ENCODE results near the gene RANGAP1.

RANGAP1 gene

DNA sequence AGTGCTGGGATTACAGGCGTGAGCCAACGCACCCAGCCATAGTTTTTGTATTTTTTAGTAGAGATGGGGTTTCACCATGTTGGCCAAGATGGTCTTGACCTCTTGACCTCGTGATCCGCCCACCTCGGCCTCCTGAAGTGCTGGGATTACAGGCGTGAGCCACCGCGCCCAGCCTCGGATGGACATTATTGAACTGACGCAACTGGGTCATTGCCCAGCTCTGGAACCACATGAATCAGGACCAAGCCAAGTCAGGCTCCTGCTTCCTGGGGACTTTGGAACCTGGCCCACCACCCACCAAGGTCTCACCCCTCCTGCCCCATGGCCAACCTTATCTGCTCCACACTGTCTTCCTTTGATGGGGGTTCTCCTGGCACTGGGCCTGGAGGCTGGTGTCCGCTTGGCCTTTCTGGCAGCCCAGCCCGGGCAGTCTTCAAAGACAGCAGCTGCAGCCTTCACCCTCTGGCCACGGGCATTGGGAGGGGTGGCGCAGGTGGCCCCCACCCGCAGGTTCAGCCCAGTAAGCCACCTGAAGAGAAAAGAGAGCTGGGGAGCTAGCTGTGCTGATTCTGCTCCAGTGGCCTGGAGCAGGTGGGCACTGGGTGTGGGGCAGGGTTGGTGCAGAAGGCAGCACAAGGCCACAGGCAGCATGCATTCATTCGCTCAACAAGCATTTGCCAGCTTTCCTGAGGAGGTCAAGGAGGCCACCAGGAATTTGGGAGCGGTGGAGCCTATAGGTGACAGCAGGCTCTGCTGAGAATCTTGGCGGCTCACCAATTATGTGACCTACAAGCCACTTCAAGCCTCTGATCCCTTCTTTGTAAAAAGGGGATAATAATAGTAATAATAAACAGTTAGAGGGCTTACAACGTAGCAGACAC lies 50.9 kb downstream of the RANGAP1 start:
- DNase-seq (ENCODE audit: low read depth in 2 of 2) = no peak

GRCh38 chr22:41231369-41231768 lies 54.6 kb downstream of the RANGAP1 start:
- DNase-seq (ENCODE audit: low read depth in 2 of 2) = no peak

- DNase-seq (ENCODE audit: low read depth in 2 of 2) = no peak
These were observed 55.6 kb downstream of the RANGAP1 start for GRCh38 chr22:41230401-41230785.

DNA sequence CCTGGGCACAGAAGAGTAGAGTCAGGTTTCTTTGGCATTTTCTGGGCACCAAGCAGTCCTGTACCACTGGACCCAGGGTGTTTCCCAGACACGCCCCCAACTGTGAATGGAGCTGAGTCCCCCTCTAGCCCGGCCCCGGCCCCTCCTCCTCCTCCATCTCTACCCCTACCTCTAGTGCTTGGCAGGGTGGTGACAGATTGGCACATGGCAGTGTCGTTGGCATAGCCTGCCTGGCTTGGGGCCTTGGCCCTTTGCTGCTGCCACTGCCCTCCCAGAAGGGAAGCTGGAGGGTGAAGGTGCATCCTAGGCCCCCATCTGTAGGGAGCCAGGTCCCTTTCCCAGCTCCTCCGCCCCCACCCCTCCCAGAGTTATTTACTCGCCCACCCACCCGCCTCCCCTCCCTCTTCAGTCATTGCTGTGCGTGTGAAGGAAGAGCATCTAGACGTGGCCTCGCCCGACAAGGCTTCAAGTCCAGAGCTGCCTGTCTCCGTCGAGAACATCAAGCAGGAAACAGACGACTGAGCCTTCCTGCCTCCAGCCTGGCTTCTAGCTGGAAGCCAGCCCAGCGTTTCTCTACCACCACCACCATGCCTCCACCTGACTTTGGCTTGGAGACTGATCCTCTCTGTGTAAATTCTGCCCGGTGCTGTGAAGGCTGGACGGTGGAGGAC lies 56.1 kb downstream of the RANGAP1 start:
- no peak for DNase-seq (ENCODE audit: low read depth in 2 of 2)

GRCh38 chr22:41229215-41229614 lies 56.8 kb downstream of the RANGAP1 start:
- DNase-seq (ENCODE audit: low read depth in 2 of 2) = no peak

GRCh38 chr22:41226723-41227655 lies 59.0 kb downstream of the RANGAP1 start:
- no peak for DNase-seq (ENCODE audit: low read depth in 2 of 2)

DNA sequence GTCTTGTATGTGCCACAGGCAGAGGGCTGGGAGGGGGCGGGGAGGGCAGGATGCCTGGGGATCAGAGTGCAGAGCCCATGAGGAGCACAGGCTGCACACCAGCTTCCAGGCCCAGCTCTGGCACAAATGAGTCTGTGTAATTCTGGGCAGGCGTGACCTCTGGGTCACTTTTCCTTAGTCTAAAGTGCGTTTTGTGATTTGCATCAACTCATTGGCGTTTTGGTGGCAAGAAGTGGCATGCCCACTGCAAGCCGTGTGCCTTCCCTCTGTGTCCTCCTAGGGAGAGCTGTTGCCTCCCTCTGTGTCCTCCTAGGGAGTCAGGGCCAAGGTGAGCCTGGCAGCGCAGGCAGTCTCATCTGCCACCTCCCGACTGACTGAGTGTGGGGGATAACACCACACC lies 62.5 kb downstream of the RANGAP1 start:
- DNase-seq (ENCODE audit: low read depth in 2 of 2) = no peak

- no peak for DNase-seq (ENCODE audit: low read depth in 2 of 2)
These were observed 63.0 kb downstream of the RANGAP1 start for GRCh38 chr22:41222846-41223507.

DNA sequence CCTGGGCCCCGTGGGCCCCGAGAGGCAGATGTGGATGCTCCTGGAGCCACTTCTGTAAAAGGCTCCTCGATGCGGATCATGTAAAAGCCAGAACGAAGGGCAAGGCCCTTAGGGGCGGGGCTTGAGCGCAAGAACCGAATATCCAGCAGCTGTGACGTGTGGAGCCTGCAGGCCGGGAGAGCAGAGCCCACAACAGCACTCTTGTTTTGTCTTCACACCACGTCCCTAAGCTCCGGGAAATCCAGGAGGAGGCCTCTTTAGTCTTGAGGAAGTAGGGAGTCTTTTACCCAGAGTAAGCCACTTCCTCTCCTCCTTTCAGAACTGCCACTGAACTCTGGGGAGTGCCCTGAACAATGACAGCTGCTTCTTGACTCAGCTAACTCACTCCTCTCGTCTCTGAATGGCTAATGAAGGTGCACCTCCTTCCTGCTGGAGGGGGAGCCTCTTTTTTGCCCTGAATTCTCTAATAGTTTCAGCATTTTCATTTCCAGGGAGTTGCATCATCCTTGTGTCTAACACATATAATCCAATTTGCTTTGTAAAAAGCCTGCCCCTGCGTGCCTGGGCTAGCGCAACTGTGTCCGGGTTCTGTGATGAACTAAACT lies 68.3 kb downstream of the RANGAP1 start:
- no peak for DNase-seq (ENCODE audit: low read depth in 2 of 2)

- no peak for DNase-seq (ENCODE audit: low read depth in 2 of 2)
These were observed 69.0 kb downstream of the RANGAP1 start for GRCh38 chr22:41216984-41217383.

DNA sequence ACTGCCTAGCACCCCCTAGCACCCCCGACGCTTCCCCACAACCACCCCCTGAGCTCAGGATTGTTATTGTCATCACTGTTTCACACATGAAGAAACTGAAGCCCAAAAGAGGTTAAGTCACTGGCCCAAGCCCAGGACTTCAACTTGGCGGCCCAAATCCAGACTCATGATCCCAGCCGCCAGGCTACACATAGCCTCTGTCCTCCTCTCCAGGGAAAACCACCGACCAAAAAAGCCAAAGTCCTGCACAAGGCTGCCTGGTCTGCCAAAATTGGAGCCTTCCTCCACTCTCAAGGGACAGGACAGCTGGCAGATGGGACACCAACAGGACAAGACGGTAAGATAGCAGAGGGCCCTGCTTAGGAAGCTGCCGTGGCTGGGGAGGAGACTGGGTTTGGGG lies 70.1 kb downstream of the RANGAP1 start:
- no peak for DNase-seq (ENCODE audit: low read depth in 2 of 2)

GRCh38 chr22:41215409-41215808 lies 70.6 kb downstream of the RANGAP1 start:
- DNase-seq (ENCODE audit: low read depth in 2 of 2) = no peak

DNA sequence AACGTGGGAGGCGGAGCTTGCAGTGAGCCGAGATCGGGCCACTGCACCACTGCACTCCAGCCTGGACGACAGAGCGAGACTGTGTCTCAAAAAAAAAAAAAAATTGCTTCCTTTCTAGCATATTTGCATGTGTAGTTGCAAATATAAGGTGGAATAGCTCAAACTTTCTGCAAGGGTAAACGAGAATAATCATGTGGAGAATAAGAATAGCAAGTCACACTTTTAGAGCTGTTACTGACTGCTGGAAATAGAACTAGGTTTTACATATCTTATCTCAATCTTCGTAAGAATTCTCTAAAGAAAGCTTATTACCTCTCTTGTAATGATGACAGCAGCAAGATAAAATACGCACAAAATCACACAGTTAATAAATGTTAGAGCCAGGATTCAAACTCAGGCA lies 79.3 kb downstream of the RANGAP1 start:
- DNase-seq (ENCODE audit: low read depth in 2 of 2) = no peak

- peak; percentile 98 for DNase-seq (ENCODE audit: low read depth in 2 of 2)
These were observed 80.7 kb downstream of the RANGAP1 start, which contains the start of gene L3MBTL2 for GRCh38 chr22:41204992-41205900. TSS of gene L3MBTL2 (plus strand) at chr22:41205312. CDS start at chr22:41205363, 51 bp downstream.

GRCh38 chr22:41204066-41204465 lies 81.9 kb downstream of the RANGAP1 start:
- no peak for DNase-seq (ENCODE audit: low read depth in 2 of 2)

- DNase-seq (ENCODE audit: low read depth in 2 of 2) = no peak
These were observed 82.9 kb downstream of the RANGAP1 start for GRCh38 chr22:41203118-41203517.

DNA sequence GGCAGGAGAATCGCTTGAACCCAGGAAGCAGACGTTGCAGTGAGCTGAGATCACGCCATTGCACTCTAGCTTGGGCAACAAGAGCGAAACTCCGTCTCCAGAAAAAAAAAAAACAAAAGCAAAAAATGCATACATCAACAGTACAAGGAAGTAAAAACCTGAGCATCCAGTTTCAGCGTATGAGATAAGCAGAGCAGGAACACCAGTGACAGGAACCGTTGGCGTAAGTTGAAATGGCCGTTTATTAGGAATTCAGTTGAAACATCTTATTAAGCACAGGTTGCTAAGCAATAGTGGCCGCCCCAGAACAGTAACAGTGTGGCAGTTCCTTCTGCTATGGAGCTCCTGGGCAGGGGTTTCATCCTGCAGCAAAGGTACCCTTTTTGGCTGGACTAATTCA lies 84.8 kb downstream of the RANGAP1 start:
- DNase-seq (ENCODE audit: low read depth in 2 of 2) = no peak

DNA sequence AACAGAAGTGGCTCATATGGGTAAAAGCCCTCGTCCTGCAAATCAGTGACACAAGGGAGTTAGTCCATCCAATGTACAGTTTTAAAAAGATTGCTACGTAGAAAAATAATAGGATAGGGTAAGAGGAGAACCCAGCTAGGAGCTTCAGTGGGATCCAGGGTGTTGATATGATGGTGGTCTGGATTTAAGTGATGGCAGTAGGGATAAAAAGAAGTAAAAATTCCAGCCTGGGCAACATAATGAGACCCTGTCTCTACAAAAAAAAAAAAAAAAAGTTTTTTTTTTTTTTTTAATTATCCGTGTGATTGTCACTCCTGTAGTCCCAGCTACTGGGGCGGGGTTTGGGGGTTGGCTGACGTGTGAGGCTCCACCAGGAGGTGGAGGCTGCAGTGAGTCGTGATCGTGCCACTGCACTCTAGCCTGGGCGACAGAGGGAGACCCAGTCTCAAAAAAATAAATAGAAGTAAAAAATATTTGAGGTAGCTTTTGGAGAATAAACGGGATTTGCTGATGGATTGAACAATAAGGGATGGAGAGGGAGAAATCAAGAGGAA lies 87.9 kb downstream of the RANGAP1 start:
- peak; percentile 32 to 50 for DNase-seq (ENCODE audit: low read depth in 2 of 2)

All from stimulated activated CD4-positive, alpha-beta T cell treated with anti-CD3 and anti-CD28 coated beads, Interleukin-15, amount 100 ng/mL, for 48 hours (primary cell).